Vagina (tissue), 2 donors: ENCODE data around the gene TAPBPL.

Source experiments
- POLR2A ChIP-seq, 2 donors: fragments of 450-650 bp; IDR thresholded peaks; one replicate each; pipeline ENCODE4 v1.6.1; 2017; ENCODE audit warnings: antibody characterized with exemption in 2 of 2, mild to moderate bottlenecking in 2 of 2, moderate library complexity in 2 of 2
- POLR2AphosphoS5 ChIP-seq, 2 donors: sonication (generic); formaldehyde crosslinking; IDR thresholded peaks; one replicate each; pipeline ENCODE4 v1.9.0; 2017; ENCODE audit warnings: antibody characterized with exemption in 2 of 2, mild to moderate bottlenecking in 2 of 2, low read depth in 1 of 2; ENCODE audit not compliant: insufficient read depth in 1 of 2
- TF ChIP-seq, protein P1 (sequence below), 3 experiments: fragments of 450-650 bp in 2 of 3; fragments of 200-600 bp in 1 of 3; sonication (generic) in 1 of 3; IDR thresholded peaks; one replicate each; pipeline ENCODE4 v1.5.1; 2017 to 2019; ENCODE audit warnings: antibody characterized with exemption in 3 of 3, mild to moderate bottlenecking in 2 of 3, moderate library complexity in 2 of 3

DNA sequence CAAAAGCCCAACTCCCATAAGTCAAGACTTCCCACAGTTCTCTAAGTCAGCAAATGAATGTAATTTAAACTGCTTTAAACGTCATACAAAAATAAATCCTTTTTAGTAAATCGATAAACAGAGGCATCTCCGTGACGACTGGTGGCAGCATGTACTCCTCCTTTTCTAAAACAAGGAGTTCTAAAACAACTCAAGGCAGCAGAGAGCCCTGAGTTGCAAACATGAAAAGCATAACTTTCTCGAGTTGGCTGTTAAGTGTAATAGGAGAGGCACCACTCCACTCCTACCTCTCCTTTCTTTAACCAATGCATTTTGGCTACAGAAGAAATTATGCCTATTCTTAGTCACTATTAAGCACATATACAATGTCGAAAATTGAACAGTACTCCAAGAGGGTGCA, 45.9 kb upstream of the TAPBPL start:
- TF ChIP-seq, protein P1, sequence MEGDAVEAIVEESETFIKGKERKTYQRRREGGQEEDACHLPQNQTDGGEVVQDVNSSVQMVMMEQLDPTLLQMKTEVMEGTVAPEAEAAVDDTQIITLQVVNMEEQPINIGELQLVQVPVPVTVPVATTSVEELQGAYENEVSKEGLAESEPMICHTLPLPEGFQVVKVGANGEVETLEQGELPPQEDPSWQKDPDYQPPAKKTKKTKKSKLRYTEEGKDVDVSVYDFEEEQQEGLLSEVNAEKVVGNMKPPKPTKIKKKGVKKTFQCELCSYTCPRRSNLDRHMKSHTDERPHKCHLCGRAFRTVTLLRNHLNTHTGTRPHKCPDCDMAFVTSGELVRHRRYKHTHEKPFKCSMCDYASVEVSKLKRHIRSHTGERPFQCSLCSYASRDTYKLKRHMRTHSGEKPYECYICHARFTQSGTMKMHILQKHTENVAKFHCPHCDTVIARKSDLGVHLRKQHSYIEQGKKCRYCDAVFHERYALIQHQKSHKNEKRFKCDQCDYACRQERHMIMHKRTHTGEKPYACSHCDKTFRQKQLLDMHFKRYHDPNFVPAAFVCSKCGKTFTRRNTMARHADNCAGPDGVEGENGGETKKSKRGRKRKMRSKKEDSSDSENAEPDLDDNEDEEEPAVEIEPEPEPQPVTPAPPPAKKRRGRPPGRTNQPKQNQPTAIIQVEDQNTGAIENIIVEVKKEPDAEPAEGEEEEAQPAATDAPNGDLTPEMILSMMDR (IDR thresholded peaks at IDR 0.05): no peak
- TF ChIP-seq POLR2AphosphoS5 (IDR thresholded peaks at IDR 0.05; ENCODE audit: insufficient read depth in 1 of 2, low read depth in 1 of 2) (no peak), POLR2A (IDR thresholded peaks at IDR 0.05) (no peak)
